ENCODE measurements around the gene LRFN4. TPM values are rescaled to one million over a fixed set of nuclear protein-coding genes. Genes with fewer than 3 reads are reported as not detected.

Gene LRFN4
- total and polyA plus RNA-seq, 2 of the 8 experiments (the other 6 are each of a cell fraction or from before 2014, with no cell fraction given): 49.8 to 64.3 TPM

GRCh38 chr11:66866007-66866406 lies 9.1 kb downstream of the LRFN4 start:
- Histone ChIP-seq H3K4me2 (ENCODE audit: insufficient read depth in 1 of 2, low read depth in 2 of 2, low read length in 2 of 2) (no peak overlapping the region), H3K14ac (ENCODE audit: insufficient read length) (no peak overlapping the region), H4K8ac (ENCODE audit: extremely low read depth, insufficient read depth, low read length) (0 out of 2 replicates have a peak overlapping the region, but pooled peaks have one; percentile 14), H3K79me1 (ENCODE audit: low read depth, low read length) (no peaks in the 10 kb centered on the region), H3K27me3 (replicated peaks in 1 of 4; ENCODE audit: control insufficient read depth in 3 of 4, extremely low read depth in 1 of 4, insufficient read depth in 3 of 4, low read length in 3 of 4) (no peaks in the 10 kb centered on the region), H2AFZ (ENCODE audit: low read length) (no peak overlapping the region), H3K36me3 (ENCODE audit: control insufficient read depth in 2 of 4, insufficient read depth in 4 of 4, low read length in 3 of 4) (no peaks in the 10 kb centered on the region; a peak in 1 of 8 replicates), H3K23me2 (ENCODE audit: low read depth, low read length) (no peaks in the 10 kb centered on the region), H3K9me3 (ENCODE audit: insufficient read depth in 2 of 2, low read depth in 1 of 2, low read length in 1 of 2) (no peaks in the 10 kb centered on the region), H3K4ac (replicated peaks; ENCODE audit: insufficient read length, low read depth, low read length) (no peak overlapping the region), H3K23ac (ENCODE audit: insufficient read length) (no peak overlapping the region), H2BK20ac (ENCODE audit: low read length) (no peak overlapping the region), H2AK5ac (ENCODE audit: low read depth, low read length) (no peak overlapping the region), H3K4me3 (ENCODE audit: extremely low read depth in 1 of 4, insufficient read depth in 2 of 4, low read depth in 3 of 4, low read length in 4 of 4) (no peak overlapping the region), H3K79me2 (ENCODE audit: control insufficient read depth in 1 of 2, insufficient read depth in 2 of 2, low read length in 2 of 2) (no peaks in the 10 kb centered on the region), H2BK120ac (replicated peaks; ENCODE audit: low read depth, low read length) (no peak overlapping the region), H4K5ac (ENCODE audit: insufficient read length, low read depth, low read length) (no peak overlapping the region), H3K4me1 (replicated peaks in 1 of 4; ENCODE audit: control insufficient read depth in 3 of 4, insufficient read depth in 4 of 4, low read length in 3 of 4) (peaks cover 0 to 12% (median 2%) of the 10 kb centered on the region in 4 experiments; a peak in 5 of 7 replicates), H3K9ac (replicated peaks in 1 of 4; ENCODE audit: extremely low read depth in 1 of 4, low read depth in 3 of 4, low read length in 3 of 4) (0 out of 7 replicates have a peak overlapping the region, but pooled peaks of 1 of the 4 experiments have one; percentile 32), H3K27ac (ENCODE audit: low read depth, low read length) (no peak overlapping the region), H4K20me1 (replicated peaks in 1 of 2; ENCODE audit: control insufficient read depth in 1 of 2, insufficient read depth in 2 of 2, low read length in 2 of 2) (peaks cover 0 to 2% of the 10 kb centered on the region in 2 experiments), H3K56ac (replicated peaks; ENCODE audit: insufficient read length, low read depth, low read length) (no peak overlapping the region), H4K91ac (replicated peaks; ENCODE audit: insufficient read length, low read length) (no peak overlapping the region), H2BK5ac (ENCODE audit: low read depth, low read length) (no peak overlapping the region), H2BK12ac (ENCODE audit: low read depth, low read length) (no peak overlapping the region), H3K18ac (ENCODE audit: extremely low read depth, low read length) (no peak overlapping the region), H2BK15ac (ENCODE audit: low read length) (no peak overlapping the region)
- FAIRE-seq (no peak), DNase-seq (ENCODE audit: low read depth in 1 of 2, low spot score in 2 of 2) (no peak)
- ChIA-PET CTCF (ENCODE audit: partially characterized antibody) (interaction anchor here (1.3 to 13.8 kb wide), 8 partner anchors 12 to 111 kb away, joined by 3 to 199 read pairs (median 14); partner anchors contain the start of genes C11orf86 and RCE1), POLR2A (ENCODE audit: partially characterized antibody) (interaction anchor here (1.3 to 2.4 kb wide), 8 partner anchors 11 to 227 kb away, joined by 4 to 7 read pairs (median 6); partner anchors contain the start of genes C11orf86, RBM4 and RCE1)
- 90% methylated on average over 15 of the region's 23 CpGs; no CpG with 5 or more reads in 1 of the 2 experiments for WGBS, 2 experiments (ENCODE audit: extremely low coverage in 1 of 2, insufficient coverage in 1 of 2, insufficient read length in 1 of 2, insufficient replicate concordance in 2 of 2, low coverage in 1 of 2, low lambda C conversion rate in 2 of 2, missing lambda C conversion rate in 1 of 2)
- TF ChIP-seq, protein P1, sequence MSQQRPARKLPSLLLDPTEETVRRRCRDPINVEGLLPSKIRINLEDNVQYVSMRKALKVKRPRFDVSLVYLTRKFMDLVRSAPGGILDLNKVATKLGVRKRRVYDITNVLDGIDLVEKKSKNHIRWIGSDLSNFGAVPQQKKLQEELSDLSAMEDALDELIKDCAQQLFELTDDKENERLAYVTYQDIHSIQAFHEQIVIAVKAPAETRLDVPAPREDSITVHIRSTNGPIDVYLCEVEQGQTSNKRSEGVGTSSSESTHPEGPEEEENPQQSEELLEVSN (IDR thresholded peaks at IDR 0.05): no peak
- TF ChIP-seq POLR2AphosphoS5 (IDR thresholded peaks at IDR 0.05; ENCODE audit: low read depth, low read length): no peak

Measured in H1 (cell line).